K562 (cell line): Measurements from ENCODE around the gene PPT2. TPM values are rescaled to one million over a fixed set of nuclear protein-coding genes. Genes with fewer than 3 reads are reported as not detected.

Experiments
- BACH1 ChIP-seq: fragments of 200-800 bp; sonication (Bioruptor generic); IDR thresholded peaks from 2 replicates; pipeline ENCODE4 v1.6.1; 2016; ENCODE audit warnings: missing genetic modification characterization, missing compliant biosample characterization
- L3MBTL2 ChIP-seq: fragments of 450-650 bp; IDR thresholded peaks from 2 replicates; pipeline ENCODE4 v1.6.1; 2016; ENCODE audit warnings: mild to moderate bottlenecking, moderate library complexity
- NFE2 ChIP-seq: IDR thresholded peaks from 2 replicates; pipeline ENCODE4 v1.6.1; 2014; ENCODE audit warnings: antibody characterized with exemption, low read depth
- ZNF707 ChIP-seq: fragments of 250-450 bp; sonication (Bioruptor Pico); conservative IDR thresholded peaks from 2 replicates; pipeline ENCODE4 v1.8.0; 2022; ENCODE audit warnings: inconsistent platforms, mild to moderate bottlenecking, moderate library complexity
- polyA plus RNA-seq, 8 experiments: library from polyadenylated mRNA; depleted of rRNA in 4 of 8; stranded (reverse) in 5 of 8; unstranded in 3 of 8; fragments of >200 nt; fragmentation: Nextera tagmentation in 2 of 8; fragmentation: Illumina TruSeq in 1 of 8; extraction: Ambion mirVana in 2 of 8; extraction: Trizol in 1 of 8; gene quantifications; 2 replicates each; pipeline versions ENCODE4 v1.2.1 to v1.2.3, GENCODE V29; 2011 to 2014; ENCODE audit warnings: inconsistent platforms in 1 of 8, missing spikeins in 1 of 8
- total RNA-seq, 7 experiments: library from RNA; depleted of rRNA in 6 of 7; stranded (reverse); fragments of >200 nt in 6 of 7; fragmentation: Illumina TruSeq in 2 of 7; extraction: Trizol in 2 of 7; gene quantifications; 2 replicates each; pipeline versions ENCODE4 v1.2.1 to v1.2.3, GENCODE V29; 2011 to 2021; ENCODE audit warnings: low replicate concordance in 1 of 7
- TF ChIP-seq, protein P1 (sequence below): fragments of 200-800 bp; sonication (Bioruptor generic); IDR thresholded peaks from 2 replicates; pipeline ENCODE4 v1.6.1; 2016; ENCODE audit warnings: missing genetic modification characterization, missing compliant biosample characterization
- TF ChIP-seq, protein P2 (sequence below): fragments of 200-600 bp; sonication (generic); IDR thresholded peaks from one replicate; pipeline ENCODE4 v1.6.1; 2012; ENCODE audit warnings: mild to moderate bottlenecking, low read depth, low read length, inconsistent platforms
- TF ChIP-seq, protein P3 (sequence below): fragments of 250-450 bp; sonication (Bioruptor Pico); IDR thresholded peaks from 2 replicates; pipeline ENCODE4 v1.5.0; 2021; ENCODE audit warnings: mild to moderate bottlenecking, borderline replicate concordance

PPT2 gene
- total and polyA plus RNA-seq, 9 of the 15 experiments (the other 6 are each of a cell fraction or from before 2014, with no cell fraction given), result 27.4 to 98.8 (median 69.9) TPM

DNA sequence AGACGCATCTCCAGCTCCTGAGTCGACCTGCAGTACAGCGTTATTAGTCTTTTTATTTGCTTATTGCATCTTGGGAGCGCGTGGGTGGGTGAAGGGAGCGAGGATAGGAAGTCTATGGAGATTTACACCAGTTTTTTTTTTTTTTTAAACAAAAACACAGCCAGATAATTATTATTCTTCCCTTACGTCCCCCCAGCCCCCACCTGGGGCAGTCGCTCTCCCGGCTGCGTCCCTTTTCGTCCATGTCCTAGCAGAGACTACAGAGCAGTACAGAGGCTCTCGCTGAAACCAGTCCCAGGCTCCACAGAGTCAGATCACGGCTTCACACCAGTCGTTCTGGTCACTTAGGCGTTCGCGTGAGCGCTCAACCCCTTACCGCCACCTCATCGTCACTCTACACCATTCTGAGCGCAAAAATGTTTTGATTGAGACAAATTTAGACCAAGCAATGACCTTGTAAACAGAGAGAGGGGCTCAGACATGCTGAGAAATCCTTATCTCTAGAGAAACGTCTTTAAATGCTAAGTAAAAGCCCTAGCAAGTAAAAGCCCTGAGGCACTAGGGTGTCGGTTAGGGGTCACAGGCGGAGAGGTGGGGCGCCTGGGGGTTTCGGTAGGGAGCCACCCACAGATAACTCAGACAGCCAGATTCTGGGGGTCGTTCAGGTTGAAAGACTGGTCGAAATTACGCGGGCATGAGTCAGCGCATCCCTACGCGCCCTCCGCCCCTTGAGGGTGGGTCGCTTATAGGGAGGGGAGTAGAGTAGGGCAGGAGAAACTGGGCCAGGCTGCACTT is 975 bp upstream of the PPT2 start (continued):
- TF ChIP-seq, protein P1, sequence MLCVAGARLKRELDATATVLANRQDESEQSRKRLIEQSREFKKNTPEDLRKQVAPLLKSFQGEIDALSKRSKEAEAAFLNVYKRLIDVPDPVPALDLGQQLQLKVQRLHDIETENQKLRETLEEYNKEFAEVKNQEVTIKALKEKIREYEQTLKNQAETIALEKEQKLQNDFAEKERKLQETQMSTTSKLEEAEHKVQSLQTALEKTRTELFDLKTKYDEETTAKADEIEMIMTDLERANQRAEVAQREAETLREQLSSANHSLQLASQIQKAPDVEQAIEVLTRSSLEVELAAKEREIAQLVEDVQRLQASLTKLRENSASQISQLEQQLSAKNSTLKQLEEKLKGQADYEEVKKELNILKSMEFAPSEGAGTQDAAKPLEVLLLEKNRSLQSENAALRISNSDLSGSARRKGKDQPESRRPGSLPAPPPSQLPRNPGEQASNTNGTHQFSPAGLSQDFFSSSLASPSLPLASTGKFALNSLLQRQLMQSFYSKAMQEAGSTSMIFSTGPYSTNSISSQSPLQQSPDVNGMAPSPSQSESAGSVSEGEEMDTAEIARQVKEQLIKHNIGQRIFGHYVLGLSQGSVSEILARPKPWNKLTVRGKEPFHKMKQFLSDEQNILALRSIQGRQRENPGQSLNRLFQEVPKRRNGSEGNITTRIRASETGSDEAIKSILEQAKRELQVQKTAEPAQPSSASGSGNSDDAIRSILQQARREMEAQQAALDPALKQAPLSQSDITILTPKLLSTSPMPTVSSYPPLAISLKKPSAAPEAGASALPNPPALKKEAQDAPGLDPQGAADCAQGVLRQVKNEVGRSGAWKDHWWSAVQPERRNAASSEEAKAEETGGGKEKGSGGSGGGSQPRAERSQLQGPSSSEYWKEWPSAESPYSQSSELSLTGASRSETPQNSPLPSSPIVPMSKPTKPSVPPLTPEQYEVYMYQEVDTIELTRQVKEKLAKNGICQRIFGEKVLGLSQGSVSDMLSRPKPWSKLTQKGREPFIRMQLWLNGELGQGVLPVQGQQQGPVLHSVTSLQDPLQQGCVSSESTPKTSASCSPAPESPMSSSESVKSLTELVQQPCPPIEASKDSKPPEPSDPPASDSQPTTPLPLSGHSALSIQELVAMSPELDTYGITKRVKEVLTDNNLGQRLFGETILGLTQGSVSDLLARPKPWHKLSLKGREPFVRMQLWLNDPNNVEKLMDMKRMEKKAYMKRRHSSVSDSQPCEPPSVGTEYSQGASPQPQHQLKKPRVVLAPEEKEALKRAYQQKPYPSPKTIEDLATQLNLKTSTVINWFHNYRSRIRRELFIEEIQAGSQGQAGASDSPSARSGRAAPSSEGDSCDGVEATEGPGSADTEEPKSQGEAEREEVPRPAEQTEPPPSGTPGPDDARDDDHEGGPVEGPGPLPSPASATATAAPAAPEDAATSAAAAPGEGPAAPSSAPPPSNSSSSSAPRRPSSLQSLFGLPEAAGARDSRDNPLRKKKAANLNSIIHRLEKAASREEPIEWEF (CRISPR knock-in tag), result no peak
- TF ChIP-seq BACH1 (tag) (0 out of 2 replicates have a peak, but pooled peaks have one; percentile 31), L3MBTL2 (peak; percentile 55), NFE2 (peak; percentile 80), ZNF707 (CRISPR knock-in tag) (no peak)
- TF ChIP-seq, protein P2, sequence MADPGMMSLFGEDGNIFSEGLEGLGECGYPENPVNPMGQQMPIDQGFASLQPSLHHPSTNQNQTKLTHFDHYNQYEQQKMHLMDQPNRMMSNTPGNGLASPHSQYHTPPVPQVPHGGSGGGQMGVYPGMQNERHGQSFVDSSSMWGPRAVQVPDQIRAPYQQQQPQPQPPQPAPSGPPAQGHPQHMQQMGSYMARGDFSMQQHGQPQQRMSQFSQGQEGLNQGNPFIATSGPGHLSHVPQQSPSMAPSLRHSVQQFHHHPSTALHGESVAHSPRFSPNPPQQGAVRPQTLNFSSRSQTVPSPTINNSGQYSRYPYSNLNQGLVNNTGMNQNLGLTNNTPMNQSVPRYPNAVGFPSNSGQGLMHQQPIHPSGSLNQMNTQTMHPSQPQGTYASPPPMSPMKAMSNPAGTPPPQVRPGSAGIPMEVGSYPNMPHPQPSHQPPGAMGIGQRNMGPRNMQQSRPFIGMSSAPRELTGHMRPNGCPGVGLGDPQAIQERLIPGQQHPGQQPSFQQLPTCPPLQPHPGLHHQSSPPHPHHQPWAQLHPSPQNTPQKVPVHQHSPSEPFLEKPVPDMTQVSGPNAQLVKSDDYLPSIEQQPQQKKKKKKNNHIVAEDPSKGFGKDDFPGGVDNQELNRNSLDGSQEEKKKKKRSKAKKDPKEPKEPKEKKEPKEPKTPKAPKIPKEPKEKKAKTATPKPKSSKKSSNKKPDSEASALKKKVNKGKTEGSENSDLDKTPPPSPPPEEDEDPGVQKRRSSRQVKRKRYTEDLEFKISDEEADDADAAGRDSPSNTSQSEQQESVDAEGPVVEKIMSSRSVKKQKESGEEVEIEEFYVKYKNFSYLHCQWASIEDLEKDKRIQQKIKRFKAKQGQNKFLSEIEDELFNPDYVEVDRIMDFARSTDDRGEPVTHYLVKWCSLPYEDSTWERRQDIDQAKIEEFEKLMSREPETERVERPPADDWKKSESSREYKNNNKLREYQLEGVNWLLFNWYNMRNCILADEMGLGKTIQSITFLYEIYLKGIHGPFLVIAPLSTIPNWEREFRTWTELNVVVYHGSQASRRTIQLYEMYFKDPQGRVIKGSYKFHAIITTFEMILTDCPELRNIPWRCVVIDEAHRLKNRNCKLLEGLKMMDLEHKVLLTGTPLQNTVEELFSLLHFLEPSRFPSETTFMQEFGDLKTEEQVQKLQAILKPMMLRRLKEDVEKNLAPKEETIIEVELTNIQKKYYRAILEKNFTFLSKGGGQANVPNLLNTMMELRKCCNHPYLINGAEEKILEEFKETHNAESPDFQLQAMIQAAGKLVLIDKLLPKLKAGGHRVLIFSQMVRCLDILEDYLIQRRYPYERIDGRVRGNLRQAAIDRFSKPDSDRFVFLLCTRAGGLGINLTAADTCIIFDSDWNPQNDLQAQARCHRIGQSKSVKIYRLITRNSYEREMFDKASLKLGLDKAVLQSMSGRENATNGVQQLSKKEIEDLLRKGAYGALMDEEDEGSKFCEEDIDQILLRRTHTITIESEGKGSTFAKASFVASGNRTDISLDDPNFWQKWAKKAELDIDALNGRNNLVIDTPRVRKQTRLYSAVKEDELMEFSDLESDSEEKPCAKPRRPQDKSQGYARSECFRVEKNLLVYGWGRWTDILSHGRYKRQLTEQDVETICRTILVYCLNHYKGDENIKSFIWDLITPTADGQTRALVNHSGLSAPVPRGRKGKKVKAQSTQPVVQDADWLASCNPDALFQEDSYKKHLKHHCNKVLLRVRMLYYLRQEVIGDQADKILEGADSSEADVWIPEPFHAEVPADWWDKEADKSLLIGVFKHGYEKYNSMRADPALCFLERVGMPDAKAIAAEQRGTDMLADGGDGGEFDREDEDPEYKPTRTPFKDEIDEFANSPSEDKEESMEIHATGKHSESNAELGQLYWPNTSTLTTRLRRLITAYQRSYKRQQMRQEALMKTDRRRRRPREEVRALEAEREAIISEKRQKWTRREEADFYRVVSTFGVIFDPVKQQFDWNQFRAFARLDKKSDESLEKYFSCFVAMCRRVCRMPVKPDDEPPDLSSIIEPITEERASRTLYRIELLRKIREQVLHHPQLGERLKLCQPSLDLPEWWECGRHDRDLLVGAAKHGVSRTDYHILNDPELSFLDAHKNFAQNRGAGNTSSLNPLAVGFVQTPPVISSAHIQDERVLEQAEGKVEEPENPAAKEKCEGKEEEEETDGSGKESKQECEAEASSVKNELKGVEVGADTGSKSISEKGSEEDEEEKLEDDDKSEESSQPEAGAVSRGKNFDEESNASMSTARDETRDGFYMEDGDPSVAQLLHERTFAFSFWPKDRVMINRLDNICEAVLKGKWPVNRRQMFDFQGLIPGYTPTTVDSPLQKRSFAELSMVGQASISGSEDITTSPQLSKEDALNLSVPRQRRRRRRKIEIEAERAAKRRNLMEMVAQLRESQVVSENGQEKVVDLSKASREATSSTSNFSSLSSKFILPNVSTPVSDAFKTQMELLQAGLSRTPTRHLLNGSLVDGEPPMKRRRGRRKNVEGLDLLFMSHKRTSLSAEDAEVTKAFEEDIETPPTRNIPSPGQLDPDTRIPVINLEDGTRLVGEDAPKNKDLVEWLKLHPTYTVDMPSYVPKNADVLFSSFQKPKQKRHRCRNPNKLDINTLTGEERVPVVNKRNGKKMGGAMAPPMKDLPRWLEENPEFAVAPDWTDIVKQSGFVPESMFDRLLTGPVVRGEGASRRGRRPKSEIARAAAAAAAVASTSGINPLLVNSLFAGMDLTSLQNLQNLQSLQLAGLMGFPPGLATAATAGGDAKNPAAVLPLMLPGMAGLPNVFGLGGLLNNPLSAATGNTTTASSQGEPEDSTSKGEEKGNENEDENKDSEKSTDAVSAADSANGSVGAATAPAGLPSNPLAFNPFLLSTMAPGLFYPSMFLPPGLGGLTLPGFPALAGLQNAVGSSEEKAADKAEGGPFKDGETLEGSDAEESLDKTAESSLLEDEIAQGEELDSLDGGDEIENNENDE, result no peak
- TF ChIP-seq, protein P3, sequence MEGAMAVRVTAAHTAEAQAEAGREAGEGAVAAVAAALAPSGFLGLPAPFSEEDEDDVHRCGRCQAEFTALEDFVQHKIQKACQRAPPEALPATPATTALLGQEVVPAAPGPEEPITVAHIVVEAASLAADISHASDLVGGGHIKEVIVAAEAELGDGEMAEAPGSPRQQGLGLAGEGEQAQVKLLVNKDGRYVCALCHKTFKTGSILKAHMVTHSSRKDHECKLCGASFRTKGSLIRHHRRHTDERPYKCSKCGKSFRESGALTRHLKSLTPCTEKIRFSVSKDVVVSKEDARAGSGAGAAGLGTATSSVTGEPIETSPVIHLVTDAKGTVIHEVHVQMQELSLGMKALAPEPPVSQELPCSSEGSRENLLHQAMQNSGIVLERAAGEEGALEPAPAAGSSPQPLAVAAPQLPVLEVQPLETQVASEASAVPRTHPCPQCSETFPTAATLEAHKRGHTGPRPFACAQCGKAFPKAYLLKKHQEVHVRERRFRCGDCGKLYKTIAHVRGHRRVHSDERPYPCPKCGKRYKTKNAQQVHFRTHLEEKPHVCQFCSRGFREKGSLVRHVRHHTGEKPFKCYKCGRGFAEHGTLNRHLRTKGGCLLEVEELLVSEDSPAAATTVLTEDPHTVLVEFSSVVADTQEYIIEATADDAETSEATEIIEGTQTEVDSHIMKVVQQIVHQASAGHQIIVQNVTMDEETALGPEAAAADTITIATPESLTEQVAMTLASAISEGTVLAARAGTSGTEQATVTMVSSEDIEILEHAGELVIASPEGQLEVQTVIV (CRISPR knock-in tag), result no peak
